ENCODE results near the gene NTNG1. TPM values are rescaled to one million over a fixed set of nuclear protein-coding genes. Genes with fewer than 3 reads are reported as not detected.

The NTNG1 gene
- total and polyA plus RNA-seq, 2 of the 4 experiments (the other 2 are of a cell fraction): 1.2 to 2.3 TPM

GRCh38 chr1:107274227-107274626 is 133.4 kb downstream of the NTNG1 start:
- Histone ChIP-seq H3K23ac (ENCODE audit: low read depth, low read length) (no peak overlapping the region), H3K9ac (ENCODE audit: low read depth, low read length) (no peak overlapping the region)

More at GRCh38 chr1:107274227-107274626, 133.4 kb downstream of the NTNG1 start:
- Histone ChIP-seq H2AK5ac (ENCODE audit: low read depth, low read length) (no peak overlapping the region), H3K9me1 (ENCODE audit: insufficient read depth, low read length) (no peaks in the 10 kb centered on the region), H2AFZ (replicated peaks; ENCODE audit: low read length, poor library complexity) (no peak overlapping the region), H3K4me3 (ENCODE audit: insufficient read depth, low read depth, low read length) (no peak overlapping the region), H2BK5ac (ENCODE audit: low read depth, low read length, poor library complexity, severe bottlenecking) (no peak overlapping the region), H3K14ac (replicated peaks; ENCODE audit: low read depth, low read length) (no peak overlapping the region), H2BK120ac (ENCODE audit: low read depth, low read length) (no peak overlapping the region), H3K18ac (ENCODE audit: low read depth, low read length) (no peak overlapping the region), H3K4me2 (ENCODE audit: low read depth, low read length) (no peak overlapping the region), H3K9me3 (ENCODE audit: control insufficient read depth, insufficient read depth, low read length) (no peaks in the 10 kb centered on the region), H4K8ac (ENCODE audit: low read depth in 2 of 2, low read length in 2 of 2) (no peak overlapping the region), H3K27ac (ENCODE audit: insufficient read depth, low read length) (no peak overlapping the region), H3K4me1 (ENCODE audit: control insufficient read depth, insufficient read depth, low read length) (no peaks in the 10 kb centered on the region), H3K27me3 (ENCODE audit: control insufficient read depth, insufficient read depth, low read length) (no peaks in the 10 kb centered on the region), H3K79me1 (ENCODE audit: low read depth in 1 of 2, low read length in 2 of 2) (no peaks in the 10 kb centered on the region), H2BK15ac (ENCODE audit: low read depth, low read length) (no peak overlapping the region), H4K91ac (ENCODE audit: insufficient read depth, low read depth, low read length) (no peak overlapping the region), H2AK9ac (replicated peaks; ENCODE audit: low read depth, low read length, poor library complexity) (no peak overlapping the region), H4K20me1 (ENCODE audit: insufficient read depth, low read length) (no peaks in the 10 kb centered on the region), H3K56ac (ENCODE audit: extremely low read depth, insufficient read depth, low read length) (no peak overlapping the region), H2BK20ac (ENCODE audit: low read depth, low read length) (no peak overlapping the region), H3K36me3 (ENCODE audit: control insufficient read depth, insufficient read depth, low read length) (no peaks in the 10 kb centered on the region), H3K4ac (ENCODE audit: low read depth, low read length) (no peak overlapping the region), H4K5ac (ENCODE audit: low read depth, low read length) (no peak overlapping the region)
- no peak for ATAC-seq (ENCODE audit: low read depth)
- ChIA-PET POLR2A (ENCODE audit: unreplicated experiment) (no interaction called here), CTCF (no interaction called here)
- TF ChIP-seq POLR2A (IDR thresholded peaks at IDR 0.05; ENCODE audit: low read depth, low read length): no peak
- TF ChIP-seq NFE2L2 (IDR thresholded peaks at IDR 0.05; ENCODE audit: low read depth, low read length): no peak
- no peak for TF ChIP-seq USF2 (IDR thresholded peaks at IDR 0.05; ENCODE audit: low read depth, low read length)
- no peak for TF ChIP-seq FOS (IDR thresholded peaks at IDR 0.05; ENCODE audit: low read depth, low read length)
- dilution Hi-C loops (cut with HindIII; ENCODE audit: low sequenced_read_pairs, unreplicated experiment): no loop called here
- in situ Hi-C loops (cut with MboI; ENCODE audit: low sequenced_read_pairs): no loop called here
- no CpG with 5 or more reads among the region's 1 CpG for WGBS, 2 experiments (ENCODE audit: extremely low coverage in 2 of 2, insufficient read length in 1 of 2)
- no TSS peak for BruUV-seq (replicated peaks)
- intact Hi-C loops (cut with micrococcal nuclease): no loop called here
- DNase-seq: no peak

All from IMR-90 (cell line).